ENCODE measurements around the gene GPR39. TPM values are rescaled to one million over a fixed set of nuclear protein-coding genes. Genes with fewer than 3 reads are reported as not detected.

The GPR39 gene
- polyA plus RNA-seq, 2 of the 4 experiments (the other 2 are of a cell fraction): 11.3 to 11.8 TPM

- H3K27ac ChIP-seq: no peak overlapping the region
- CTCF ChIA-PET: interaction anchor here (0.6 kb wide), 1 partner anchor 49 kb away, joined by 3 read pairs; no protein-coding TSS in a partner anchor
- H3K9me3 ChIP-seq: peaks cover 15% of the 10 kb centered on the region; the same call in 1 of the 3 replicates
- no peak for TF ChIP-seq RCOR1 (IDR thresholded peaks at IDR 0.05; ENCODE audit: low read depth, low read length)
- no peak for TF ChIP-seq ATOH8 (CRISPR knock-in tag; IDR thresholded peaks at IDR 0.05; ENCODE audit: low read depth)
- TF ChIP-seq CHD2 (IDR thresholded peaks at IDR 0.05; ENCODE audit: low read length, partially characterized antibody): no peak
- TF ChIP-seq REST (IDR thresholded peaks at IDR 0.05): no peak
- no peak for TF ChIP-seq MAFK (IDR thresholded peaks at IDR 0.05; ENCODE audit: partially characterized antibody)
- no peak for TF ChIP-seq PHF8 (IDR thresholded peaks at IDR 0.05; ENCODE audit: borderline replicate concordance, low read depth)
- TF ChIP-seq RNF2 (IDR thresholded peaks at IDR 0.05; ENCODE audit: borderline replicate concordance, low read depth): no peak
- TF ChIP-seq JUNB (IDR thresholded peaks at IDR 0.05): no peak
- no peak for TF ChIP-seq USF2 (IDR thresholded peaks at IDR 0.05)
- no peak for TF ChIP-seq ELK1 (IDR thresholded peaks at IDR 0.05; ENCODE audit: low read depth, low read length)
- TF ChIP-seq ZSCAN20 (CRISPR knock-in tag; IDR thresholded peaks at IDR 0.05): no peak
- no peak for TF ChIP-seq POLR2A (IDR thresholded peaks at IDR 0.05; ENCODE audit: low read length)
- TF ChIP-seq RARB (CRISPR knock-in tag; IDR thresholded peaks at IDR 0.05): no peak
- TF ChIP-seq RFX5 (IDR thresholded peaks at IDR 0.05): no peak
- TF ChIP-seq NFE2L2 (conservative IDR thresholded peaks at IDR 0.05; ENCODE audit: low read length): no peak
- TF ChIP-seq ZFP36 (IDR thresholded peaks at IDR 0.05; ENCODE audit: borderline replicate concordance, partially characterized antibody): no peak
- TF ChIP-seq KDM5A (IDR thresholded peaks at IDR 0.05): no peak
- no peak for DNase-seq (ENCODE audit: low read depth in 1 of 2, low spot score in 1 of 2)
- no peak overlapping the region for H3K4me3 ChIP-seq
- no peaks in the 10 kb centered on the region for H3K4me1 ChIP-seq
- POLR2A ChIA-PET: no interaction called here
- H3K4me2 ChIP-seq: no peak overlapping the region
- no peak for FAIRE-seq
- no peak for ATAC-seq
These were observed 81.0 kb downstream of the GPR39 start for GRCh38 chr2:132497591-132497990.

- ATAC-seq (no peak), DNase-seq (ENCODE audit: low read depth in 1 of 2, low spot score in 1 of 2) (peak in 1 of 2 experiments; percentile 5), FAIRE-seq (no peak)
- H3K4me2 ChIP-seq: no peak overlapping the region
- no peak overlapping the region for H3K27ac ChIP-seq
- H3K9me3 ChIP-seq: peaks cover 34% of the 10 kb centered on the region; the same call in 2 of the 3 replicates
- H3K4me1 ChIP-seq: no peaks in the 10 kb centered on the region
- H3K4me3 ChIP-seq: no peak overlapping the region
- WGBS (ENCODE audit: missing lambda C conversion rate): 73% methylated on average over 1 of the region's 1 CpG
- ChIA-PET CTCF (interaction anchor here (0.6 kb wide), 1 partner anchor 457 kb away, joined by 3 read pairs; no protein-coding TSS in a partner anchor), POLR2A (no interaction called here)
- no peak for TF ChIP-seq SREBF2 (IDR thresholded peaks at IDR 0.05)
- TF ChIP-seq BCL3 (IDR thresholded peaks at IDR 0.05): no peak
- TF ChIP-seq HOXB5 (CRISPR knock-in tag; IDR thresholded peaks at IDR 0.05): no peak
- TF ChIP-seq HEYL (CRISPR knock-in tag; IDR thresholded peaks at IDR 0.05): no peak
- TF ChIP-seq RCOR1 (IDR thresholded peaks at IDR 0.05; ENCODE audit: low read depth, low read length): no peak
- TF ChIP-seq RFX5 (IDR thresholded peaks at IDR 0.05): no peak
- TF ChIP-seq FOSL2 (IDR thresholded peaks at IDR 0.05): no peak
- no peak for TF ChIP-seq FOSL2 (CRISPR knock-in tag; IDR thresholded peaks at IDR 0.05)
- no peak for TF ChIP-seq RNF2 (IDR thresholded peaks at IDR 0.05; ENCODE audit: borderline replicate concordance, low read depth)
- no peak for TF ChIP-seq HMGXB4 (CRISPR knock-in tag; IDR thresholded peaks at IDR 0.05; ENCODE audit: borderline replicate concordance)
- TF ChIP-seq CBX8 (IDR thresholded peaks at IDR 0.05): no peak
- TF ChIP-seq GATA3 (IDR thresholded peaks at IDR 0.05; ENCODE audit: borderline replicate concordance): no peak
- no peak for TF ChIP-seq ESRRA (IDR thresholded peaks at IDR 0.05; ENCODE audit: borderline replicate concordance, low read length)
These were observed 87.1 kb downstream of the GPR39 start for GRCh38 chr2:132503701-132504100.

Data from A549 (cell line).